Testis (tissue), 2 donors: ENCODE results near the gene UBASH3B.

Experiments
- POLR2A ChIP-seq: fragments of 450-650 bp; IDR thresholded peaks from one replicate; pipeline ENCODE4 v1.6.1; 2017; ENCODE audit warnings: antibody characterized with exemption, mild to moderate bottlenecking, moderate library complexity
- TF ChIP-seq, protein P1 (sequence below), 3 experiments: fragments of 450-650 bp in 2 of 3; fragments of 200-600 bp in 1 of 3; sonication (generic) in 1 of 3; IDR thresholded peaks; one replicate each; pipeline ENCODE4 v1.5.1; 2016 to 2019; ENCODE audit warnings: antibody characterized with exemption in 3 of 3, mild to moderate bottlenecking in 2 of 3, moderate library complexity in 1 of 3

GRCh38 chr11:122836916-122837315 lies 181.4 kb downstream of the UBASH3B start:
- TF ChIP-seq POLR2A, result no peak
- TF ChIP-seq, protein P1, sequence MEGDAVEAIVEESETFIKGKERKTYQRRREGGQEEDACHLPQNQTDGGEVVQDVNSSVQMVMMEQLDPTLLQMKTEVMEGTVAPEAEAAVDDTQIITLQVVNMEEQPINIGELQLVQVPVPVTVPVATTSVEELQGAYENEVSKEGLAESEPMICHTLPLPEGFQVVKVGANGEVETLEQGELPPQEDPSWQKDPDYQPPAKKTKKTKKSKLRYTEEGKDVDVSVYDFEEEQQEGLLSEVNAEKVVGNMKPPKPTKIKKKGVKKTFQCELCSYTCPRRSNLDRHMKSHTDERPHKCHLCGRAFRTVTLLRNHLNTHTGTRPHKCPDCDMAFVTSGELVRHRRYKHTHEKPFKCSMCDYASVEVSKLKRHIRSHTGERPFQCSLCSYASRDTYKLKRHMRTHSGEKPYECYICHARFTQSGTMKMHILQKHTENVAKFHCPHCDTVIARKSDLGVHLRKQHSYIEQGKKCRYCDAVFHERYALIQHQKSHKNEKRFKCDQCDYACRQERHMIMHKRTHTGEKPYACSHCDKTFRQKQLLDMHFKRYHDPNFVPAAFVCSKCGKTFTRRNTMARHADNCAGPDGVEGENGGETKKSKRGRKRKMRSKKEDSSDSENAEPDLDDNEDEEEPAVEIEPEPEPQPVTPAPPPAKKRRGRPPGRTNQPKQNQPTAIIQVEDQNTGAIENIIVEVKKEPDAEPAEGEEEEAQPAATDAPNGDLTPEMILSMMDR (IDR thresholded peaks at IDR 0.05), result no peak
